GM21529 (cell line): ENCODE measurements around the gene TUBA1C.
"Not testable (repeated sequence)": the region's sequence is repeated elsewhere in the genome, so short reads cannot be mapped to it uniquely, and the experiment has no call there.

Source experiments
- ATAC-seq: cut with Tn5 transposase; IDR thresholded peaks from one replicate; pipeline ENCODE4 v1.9.1; 2021; ENCODE audit not compliant: unreplicated experiment

Gene TUBA1C

DNA sequence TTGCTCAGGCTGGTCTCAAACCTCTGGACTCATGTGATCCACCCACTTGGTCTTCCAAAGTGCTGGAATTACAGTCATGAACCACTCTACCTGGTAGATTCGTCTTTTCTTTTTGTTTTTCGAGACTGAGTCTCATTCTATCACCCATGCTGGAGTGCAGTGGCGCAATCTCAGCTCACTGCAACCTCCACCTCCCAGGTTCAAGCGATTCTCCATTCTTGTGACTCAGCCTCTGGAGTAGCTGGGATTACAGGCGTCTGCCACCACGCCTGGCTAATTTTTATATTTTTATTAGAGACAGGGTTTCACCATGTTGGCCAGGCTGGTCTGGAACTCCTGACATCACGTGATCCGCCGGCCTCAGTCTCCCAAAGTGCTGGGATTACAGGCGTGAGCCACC, 9.4 kb upstream of the TUBA1C start:
- ATAC-seq: not testable (repeated sequence)

DNA sequence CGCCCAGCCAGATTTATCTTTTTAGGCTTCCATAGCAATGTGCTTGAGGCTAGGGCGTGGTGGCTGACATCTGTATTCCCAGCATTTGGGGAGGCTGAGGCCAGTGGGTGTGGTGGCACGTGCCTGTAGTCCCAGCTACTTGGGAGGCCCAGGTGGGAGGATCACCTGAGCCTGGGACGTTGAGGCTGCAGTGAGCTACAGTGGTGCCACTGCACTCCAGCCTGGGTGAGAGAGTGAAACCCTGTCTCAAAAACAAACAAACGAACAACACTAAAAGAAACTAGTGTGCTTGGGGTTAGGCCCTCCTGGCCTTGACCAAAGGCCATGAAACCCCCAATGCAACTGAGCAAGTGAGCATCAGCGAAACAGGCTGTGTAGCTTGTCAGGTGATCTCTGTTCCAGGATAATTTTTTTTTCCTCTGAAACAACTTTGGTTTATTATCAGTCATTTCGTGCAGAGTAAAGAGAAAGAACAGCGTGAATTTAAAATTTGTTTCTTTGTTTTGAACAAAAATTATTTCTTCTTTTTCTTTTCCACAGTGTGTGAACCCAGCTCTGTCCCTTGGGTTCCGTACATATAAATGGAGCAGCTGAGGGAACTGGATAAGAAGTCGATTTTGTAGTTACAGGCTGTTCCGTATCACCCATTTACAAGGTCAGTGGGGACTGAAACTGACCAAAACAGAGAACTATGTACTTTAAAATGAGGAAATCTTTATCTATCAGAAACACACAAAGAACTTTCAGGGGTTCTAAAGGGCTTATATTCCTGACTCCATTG, 8.8 kb upstream of the TUBA1C start:
- ATAC-seq: no peak

DNA sequence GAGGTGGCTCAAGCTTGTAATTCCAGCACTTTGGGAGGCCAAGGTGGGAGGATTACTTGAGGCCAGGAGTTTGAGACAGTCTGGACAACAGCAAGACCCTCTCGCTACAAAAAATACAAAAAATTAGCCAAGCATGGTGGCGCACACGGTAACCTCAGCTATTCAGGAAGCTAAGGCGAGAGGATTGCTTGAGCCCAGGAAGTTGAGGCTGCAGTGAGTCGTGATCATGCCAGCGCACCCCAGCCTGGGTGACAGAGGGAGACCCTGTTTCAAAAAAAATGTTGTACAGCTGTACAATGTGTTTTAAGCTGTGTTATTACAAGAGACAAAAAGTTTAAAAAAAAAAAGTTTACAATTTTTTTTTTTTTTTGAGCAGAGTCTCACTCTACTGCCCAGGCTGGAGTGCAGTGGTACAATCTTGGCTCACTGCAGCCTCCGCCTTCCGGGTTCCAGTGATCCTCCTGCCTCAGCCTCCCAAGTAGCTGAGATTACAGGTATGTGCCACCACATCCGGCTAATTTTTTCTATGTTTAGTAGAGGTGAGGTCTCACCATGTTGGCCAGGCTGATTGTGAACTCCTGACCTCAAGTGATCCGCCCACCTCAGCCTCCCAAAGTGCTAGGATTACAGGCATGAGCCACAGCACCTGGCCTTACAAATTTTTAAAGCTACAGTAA, 7.2 kb upstream of the TUBA1C start:
- ATAC-seq: not testable (repeated sequence)

DNA sequence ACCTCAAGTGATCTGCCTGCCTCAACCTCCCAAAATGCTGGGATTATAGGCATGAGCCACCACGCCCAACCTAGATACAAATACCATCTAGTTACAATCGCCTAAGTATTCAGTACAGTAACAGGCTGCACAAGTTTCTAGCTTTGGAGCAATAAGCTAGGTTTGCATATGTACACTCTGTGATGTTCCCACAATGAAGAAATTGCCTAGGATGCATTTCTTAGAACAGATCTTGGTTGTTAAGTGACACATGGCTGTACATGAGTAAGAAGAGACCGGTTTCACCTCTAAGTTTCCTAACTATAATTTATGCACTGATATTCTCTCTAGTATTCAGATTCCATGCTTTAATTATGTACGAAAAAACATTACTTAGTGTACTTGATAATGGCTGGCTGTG, 5.4 kb upstream of the TUBA1C start:
- ATAC-seq: no peak

DNA sequence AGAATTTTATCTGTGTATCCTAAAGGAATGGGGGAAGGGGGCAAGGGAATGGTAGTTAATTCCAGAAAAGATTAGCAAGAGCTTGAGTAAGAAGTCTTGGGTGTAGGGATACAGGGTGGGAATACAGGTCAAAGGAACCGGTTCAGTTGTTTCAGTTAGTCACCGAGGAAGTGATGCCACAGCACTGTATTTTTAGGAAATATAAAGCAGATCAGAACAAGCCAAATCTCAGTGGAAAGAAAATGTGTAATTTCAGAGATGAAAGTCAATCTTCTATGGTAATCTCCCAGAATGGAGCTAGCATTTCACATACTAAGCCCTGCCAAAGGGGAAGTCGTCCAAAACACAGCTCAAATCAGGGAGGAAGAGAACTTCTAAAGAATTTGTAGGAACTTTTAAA, 4.7 kb upstream of the TUBA1C start:
- ATAC-seq: no peak

DNA sequence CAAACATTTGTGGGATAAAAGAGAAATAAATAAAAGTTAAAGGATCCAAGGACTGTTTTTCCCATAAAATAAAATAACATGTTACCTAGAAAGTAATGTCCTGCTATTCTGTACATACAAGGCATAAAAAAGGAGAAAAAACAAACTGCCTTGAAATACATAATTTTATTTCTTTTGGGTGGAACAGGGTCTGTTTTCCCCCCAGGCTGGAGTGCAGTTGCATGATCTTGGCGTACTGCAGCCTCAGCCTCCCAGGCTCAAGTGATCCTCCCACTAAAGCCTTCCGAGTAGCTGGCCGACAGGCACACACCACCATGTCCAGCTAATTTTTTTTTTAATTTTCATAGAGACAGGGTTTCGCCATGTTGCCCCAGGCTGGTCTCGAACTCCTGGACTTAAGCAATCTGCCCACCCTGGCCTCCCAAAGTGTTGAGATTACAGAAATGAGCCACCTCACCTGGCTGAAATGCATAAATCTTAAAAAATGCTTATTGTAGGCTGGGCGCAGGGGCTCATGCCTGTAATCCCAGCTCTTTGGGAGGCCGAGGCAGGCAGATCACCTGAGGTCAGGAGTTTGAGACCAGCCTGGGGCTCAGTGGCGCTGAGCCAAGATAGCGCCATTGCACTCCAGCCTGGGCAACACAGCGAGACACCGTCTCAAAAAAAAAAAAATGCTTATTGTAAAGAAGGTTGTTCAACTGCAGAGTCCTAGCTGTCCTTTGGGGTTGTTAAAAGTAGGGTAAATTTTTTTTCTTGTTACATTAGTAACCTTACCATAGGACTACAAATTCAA, 4.1 kb upstream of the TUBA1C start:
- no peak for ATAC-seq

DNA sequence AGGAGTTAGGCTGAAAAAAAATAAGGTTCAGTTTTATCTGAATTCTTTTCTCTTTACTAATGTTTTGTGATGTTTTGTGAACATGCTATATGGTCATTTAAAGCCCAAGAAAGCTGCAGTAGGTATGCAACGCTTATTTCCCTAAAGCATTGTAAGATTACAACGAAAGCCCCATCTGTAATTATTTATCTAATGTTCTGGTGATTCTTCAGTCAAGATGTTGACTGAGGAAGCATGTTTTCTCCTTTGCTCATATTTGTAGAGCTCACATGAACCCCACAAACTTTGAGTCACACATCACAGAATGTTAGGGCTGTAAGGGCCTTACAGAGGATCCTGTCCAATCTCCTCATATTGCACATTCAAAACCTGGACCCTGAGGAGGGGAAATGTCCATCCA, 3.2 kb upstream of the TUBA1C start:
- no peak for ATAC-seq

DNA sequence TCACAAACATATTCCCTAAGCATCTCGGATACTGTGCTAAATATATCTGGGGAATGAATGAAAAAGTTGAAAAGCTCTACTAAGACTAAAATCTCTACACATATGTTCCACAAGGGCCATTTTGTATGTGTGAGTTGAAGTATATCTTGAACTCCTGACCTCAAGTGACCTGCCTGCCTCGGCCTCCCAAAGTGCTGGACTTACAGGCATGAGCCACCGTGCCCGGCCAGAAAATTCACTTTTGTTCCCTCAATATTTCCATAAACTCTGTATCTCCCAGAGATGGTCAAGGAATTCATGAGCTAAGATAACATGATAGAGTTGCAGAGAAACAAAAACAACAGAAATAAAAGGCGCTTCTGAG, 1.5 kb upstream of the TUBA1C start:
- ATAC-seq: no peak

DNA sequence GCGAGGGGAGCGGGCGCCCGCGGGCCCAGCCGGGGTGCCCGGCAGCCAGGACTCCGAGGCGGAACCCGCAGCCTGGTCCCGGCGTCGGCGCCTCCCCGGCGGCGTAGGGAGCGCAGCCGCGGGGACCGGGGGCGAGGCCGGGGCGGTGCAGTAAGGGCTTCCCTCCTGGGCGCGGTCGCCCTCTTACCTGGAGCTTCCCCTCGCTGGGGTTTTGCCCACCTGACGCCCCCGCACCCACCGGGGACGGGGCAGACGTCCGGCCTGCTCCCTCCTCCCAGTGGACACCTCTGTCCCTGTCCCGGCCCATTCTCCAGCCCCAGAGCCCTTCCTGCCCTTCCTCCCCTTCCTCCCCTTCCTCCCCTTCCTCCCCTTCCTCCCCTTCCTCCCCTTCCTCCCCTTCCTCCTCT, 413 bp upstream of the TUBA1C start:
- ATAC-seq: peak; percentile 21

DNA sequence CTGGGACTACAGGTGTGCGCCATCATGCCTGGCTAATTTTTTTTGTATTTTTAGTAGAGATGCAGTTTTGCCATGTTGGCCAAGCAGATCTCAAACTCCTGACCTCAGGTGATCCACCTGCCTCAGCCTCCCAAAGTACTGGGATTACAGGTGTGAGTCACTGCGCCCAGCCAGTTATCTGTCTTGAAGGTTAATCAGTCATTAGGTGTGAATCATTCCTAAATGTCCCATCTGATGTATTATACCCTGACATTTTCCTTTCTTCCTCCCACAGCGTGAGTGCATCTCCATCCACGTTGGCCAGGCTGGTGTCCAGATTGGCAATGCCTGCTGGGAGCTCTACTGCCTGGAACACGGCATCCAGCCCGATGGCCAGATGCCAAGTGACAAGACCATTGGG, 4.3 kb downstream of the TUBA1C start:
- ATAC-seq: not testable (repeated sequence)

DNA sequence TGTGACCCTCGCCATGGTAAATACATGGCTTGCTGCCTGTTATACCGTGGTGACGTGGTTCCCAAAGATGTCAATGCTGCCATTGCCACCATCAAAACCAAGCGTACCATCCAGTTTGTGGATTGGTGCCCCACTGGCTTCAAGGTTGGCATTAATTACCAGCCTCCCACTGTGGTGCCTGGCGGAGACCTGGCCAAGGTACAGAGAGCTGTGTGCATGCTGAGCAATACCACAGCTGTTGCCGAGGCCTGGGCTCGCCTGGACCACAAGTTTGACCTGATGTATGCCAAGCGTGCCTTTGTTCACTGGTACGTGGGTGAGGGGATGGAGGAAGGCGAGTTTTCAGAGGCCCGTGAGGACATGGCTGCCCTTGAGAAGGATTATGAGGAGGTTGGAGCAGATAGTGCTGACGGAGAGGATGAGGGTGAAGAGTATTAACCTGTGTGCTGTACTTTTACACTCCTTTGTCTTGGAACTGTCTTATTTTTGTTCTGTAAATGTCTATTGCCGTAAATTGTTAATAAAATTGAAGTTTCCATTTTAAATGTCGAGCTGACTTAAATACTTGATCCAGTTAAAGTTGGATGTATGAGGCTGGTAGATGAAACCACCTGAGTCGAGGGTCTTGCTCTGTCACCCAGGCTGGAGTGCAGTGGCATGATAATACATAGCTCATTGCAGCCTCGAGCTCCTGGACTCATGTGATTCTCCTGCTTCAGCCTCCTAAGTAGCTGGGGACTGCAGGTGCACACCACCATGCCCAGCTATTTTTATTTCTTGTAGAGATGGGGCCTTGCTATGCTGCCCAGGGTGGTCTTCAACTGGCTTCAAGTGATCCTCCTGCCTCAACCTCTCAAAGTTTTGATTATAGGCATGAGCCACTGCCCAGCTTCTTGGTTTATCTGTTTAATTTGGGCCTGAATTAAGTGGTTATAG, 8.2 kb downstream of the TUBA1C start:
- ATAC-seq: no peak

DNA sequence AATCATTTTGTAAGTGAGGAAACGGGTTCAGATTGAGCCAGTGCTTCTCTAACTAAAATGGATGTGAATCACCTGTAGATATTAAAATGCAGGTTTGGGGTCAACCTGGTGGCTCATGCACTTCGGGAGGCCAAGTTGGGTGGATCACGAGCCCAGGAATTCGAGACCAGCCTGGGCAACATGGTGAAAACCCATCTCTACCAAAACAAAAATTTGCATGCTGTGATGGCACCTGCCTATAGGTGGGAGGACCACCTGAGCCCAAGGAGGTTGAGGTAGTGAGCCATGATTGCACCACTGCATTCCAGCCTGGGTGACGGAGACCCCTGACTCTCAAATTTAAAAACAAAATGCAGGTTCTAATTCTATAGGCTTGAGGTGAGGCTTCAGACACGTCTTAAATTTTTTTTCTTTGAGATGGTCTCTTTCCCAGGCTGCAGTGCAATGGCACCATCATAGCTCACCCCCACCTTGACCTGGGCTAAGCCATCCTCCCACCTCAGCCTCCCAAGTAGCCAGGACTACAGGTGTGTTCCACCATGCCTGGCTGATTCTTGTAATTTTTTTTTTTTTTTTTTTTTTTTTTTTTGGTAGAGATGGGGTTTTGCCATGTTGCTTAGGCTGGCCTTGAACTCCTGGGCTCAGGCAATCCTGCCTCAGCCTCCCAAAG, 9.0 kb downstream of the TUBA1C start:
- no peak for ATAC-seq

DNA sequence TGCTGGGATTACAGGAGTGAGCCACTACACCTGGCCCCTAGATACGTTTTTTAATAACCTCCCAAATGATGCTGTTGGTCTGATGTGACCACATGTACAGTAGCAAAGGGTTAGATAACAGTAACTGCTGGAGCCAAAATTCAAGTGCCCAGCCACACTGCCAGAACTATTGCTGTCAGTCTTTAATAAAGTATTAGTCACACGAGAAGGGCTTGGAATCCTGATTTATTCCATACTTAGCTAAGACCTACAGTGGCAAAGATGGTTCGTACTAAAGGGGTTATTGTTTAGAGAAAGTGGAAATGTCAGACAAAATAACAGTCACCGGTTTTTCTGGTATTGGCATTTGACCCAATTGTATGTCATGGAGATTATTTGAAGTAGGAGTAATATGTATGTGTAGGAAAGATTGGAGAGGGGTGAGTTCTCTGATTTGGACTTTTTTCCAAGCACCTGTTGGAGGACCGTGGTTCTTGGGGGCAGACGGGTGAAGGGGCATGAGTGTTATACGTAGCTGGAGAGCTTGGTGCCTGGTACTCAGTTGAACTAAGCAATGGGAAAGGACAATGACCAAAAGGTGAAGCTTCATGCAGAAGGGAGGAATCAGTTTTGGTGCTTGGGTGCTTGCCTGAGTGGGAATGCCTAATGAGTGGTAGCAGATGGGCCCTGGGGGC, 9.7 kb downstream of the TUBA1C start:
- ATAC-seq: no peak

DNA sequence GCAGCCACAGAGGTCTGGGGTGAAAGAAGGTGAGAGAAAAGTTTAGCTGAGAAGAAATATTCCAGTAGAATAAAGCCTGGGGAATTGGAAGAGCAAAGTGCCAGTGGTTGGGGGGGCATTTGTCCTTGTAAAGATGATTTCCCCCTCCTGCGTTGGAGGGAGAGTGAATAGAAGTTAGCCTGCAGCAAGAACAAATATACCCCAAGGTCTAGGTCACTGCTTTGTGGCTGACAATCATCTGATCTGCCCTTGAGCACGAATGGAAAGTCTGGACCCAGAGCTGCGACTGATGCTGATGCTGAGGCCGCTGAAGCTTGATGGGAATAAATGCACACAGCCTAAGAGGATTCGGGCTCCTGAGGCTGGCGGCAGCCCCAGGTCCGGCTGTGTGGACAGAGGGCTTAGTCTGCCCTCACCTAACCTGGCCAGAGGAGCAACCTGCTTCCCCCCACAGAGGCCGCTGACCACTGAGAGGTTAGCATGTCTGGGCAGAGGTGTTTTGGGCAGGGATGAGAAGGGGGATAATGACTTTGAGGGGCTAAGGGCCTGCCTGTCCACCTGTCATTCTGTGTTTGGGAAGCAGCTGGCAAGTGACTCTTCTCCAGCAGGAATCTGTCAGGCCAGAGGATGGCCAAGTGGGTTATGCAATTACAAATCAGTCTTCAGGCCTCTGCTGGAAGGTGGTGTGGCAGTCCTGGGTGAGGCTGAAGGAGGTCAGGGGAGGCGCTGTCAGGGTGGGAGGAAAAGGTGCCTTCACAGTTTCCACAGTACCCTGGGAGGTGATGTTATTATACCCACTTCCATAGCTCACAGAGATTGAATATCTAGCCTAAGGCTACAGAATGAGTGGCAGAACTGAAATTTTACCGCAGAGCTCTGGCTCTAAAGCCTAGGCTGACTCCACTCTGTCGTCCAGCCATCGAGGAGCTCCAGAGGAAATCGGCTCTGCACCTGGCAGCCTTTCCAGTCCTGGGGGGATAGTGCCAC, 11.7 kb downstream of the TUBA1C start:
- ATAC-seq: no peak

DNA sequence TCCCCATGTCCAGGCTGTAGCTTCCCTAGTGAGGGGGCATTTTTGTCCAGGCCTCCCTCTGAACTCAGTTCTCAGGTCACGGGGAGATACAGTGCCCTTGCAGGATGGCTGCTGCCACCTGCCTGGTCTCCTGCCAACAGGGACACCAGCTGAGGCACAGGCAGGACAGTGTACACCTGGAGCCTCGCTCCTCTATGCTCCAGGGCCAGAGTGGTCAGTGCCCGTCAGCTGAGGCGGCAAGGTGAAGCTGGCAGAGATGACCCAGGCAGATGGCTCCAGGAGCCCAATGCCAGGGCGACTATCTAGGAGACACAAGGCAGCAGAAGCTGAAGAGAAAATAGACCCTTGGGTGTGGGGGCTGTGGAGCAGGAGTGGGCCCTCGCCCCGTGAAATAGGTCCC, 12.6 kb downstream of the TUBA1C start:
- no peak for ATAC-seq

DNA sequence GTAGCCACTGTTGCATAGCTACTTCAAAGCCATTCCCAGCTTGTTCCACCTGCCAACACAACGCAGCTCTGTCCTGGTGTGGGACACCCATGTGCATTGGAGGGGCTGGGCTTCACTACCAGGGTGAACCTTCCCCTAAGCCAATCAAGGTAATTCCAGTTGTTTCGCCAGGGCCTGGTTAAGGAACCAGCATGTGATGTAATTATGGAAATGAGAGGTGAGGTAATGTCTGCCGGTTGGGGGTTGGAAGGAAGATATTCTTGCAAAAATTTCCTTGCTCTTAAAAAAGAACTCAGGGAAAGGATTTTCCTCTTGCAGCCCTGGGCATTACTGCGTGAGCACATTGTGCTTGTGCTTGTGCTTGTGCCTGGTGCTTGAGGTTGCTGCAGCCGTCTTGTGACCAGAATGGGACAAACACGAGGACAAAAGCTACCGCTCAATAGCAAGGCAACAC, 14.9 kb downstream of the TUBA1C start:
- no peak for ATAC-seq

DNA sequence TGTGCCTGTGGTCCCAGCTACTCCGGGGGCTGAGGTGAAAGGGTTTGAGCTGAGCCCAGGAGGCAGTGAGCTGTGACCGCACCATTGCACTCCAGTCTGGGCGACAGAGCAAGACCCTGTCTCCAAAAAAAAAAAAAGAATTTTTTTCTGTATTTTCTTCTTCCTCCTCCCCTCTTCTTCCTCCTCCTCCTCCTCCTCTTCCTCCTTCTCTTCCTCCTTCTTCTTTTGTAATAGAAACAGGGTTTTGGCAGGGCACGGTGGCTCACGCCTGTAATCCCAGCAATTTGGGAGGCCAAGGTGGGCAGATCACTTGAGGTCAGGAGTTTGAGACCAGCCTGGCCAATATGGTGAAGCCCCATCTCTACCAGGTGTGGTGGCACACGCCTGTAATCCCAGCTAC, 15.7 kb downstream of the TUBA1C start:
- ATAC-seq: not testable (repeated sequence)

DNA sequence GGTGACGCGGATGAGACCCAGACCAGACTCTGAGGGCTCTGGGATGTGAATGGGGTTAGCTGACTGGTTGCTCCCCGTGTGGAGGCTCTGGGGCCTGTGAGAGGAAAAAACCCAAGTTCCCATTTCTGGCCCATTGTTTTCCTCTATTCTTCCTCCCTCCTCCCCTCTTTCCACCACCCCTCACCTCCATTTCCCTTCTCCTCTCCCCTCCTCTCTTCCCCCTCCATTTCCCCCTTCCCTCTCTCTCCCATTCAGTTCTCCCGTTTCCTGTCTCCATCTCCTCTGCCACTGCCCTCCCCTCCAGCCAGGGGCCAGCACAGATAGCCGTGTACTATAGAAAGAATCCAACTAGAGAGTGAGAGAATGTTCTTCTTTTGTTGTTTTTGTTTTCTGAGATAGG, 17.4 kb downstream of the TUBA1C start:
- no peak for ATAC-seq
